PC-3 (cell line): ENCODE results near the gene NNMT. TPM values are rescaled to one million over a fixed set of nuclear protein-coding genes. Genes with fewer than 3 reads are reported as not detected.
A peak's percentile ranks its signal among the peaks of the same experiment; 100 is the strongest.
"Not testable (repeated sequence)": the region's sequence is repeated elsewhere in the genome, so short reads cannot be mapped to it uniquely, and the experiment has no call there.

Experiments
- ATAC-seq: fragments of 200-7000 bp; cut with Tn5 transposase; 2 replicates; pipeline ENCODE4 v1.9.1; 2020; ENCODE audit warnings: mild to moderate bottlenecking, moderate library complexity
- BruUV-seq: library from RNA; stranded (reverse); fragments of 400-500 nt; replicated peaks from 2 replicates; lab custom pipeline; 2021; lab: Mats Ljungman, UMichigan
- CTCF ChIA-PET: fragments of 300-600 bp; sonication (Branson Sonifier 250); formaldehyde crosslinking; loops from one replicate; lab custom pipeline; 2022; ENCODE audit warnings: antibody characterized with exemption; lab: Charles Lee
- POLR2A ChIA-PET: fragments of 300-600 bp; sonication (Branson Sonifier 250); formaldehyde crosslinking; loops from one replicate; lab custom pipeline; 2022; ENCODE audit warnings: antibody characterized with exemption; ENCODE audit not compliant: unreplicated experiment; lab: Charles Lee
- DNase-seq: peaks from one replicate; pipeline ENCODE4 v3.0.0-alpha.2; 2015
- H2AFZ ChIP-seq: fragments of 300-600 bp; sonication (generic); 2 replicates; pipeline ENCODE4 v1.6.0; 2016; ENCODE audit warnings: antibody characterized with exemption, low read length
- H3F3A ChIP-seq: fragments of 300-600 bp; sonication (generic); one replicate; pipeline ENCODE4 v1.6.0; 2017; ENCODE audit warnings: antibody characterized with exemption, low read length, control low read depth, mild to moderate bottlenecking; ENCODE audit not compliant: unreplicated experiment
- H3K27ac ChIP-seq: fragments of 300-600 bp; sonication (generic); 2 replicates; pipeline ENCODE4 v1.5.1; 2016; ENCODE audit warnings: mild to moderate bottlenecking, low read length
- H3K27me3 ChIP-seq: fragments of 300-600 bp; sonication (generic); 2 replicates; pipeline ENCODE4 v1.6.1; 2016; ENCODE audit warnings: low read length, mixed read lengths
- H3K36me3 ChIP-seq: fragments of 300-600 bp; sonication (generic); 2 replicates; pipeline ENCODE4 v1.6.1; 2016; ENCODE audit warnings: low read depth, mixed run types, low read length, mixed read lengths
- H3K4me1 ChIP-seq: fragments of 300-600 bp; sonication (generic); 2 replicates; pipeline ENCODE4 v1.5.1; 2016; ENCODE audit warnings: low read length; ENCODE audit not compliant: insufficient read depth
- H3K4me2 ChIP-seq: fragments of 300-600 bp; sonication (generic); 2 replicates; pipeline ENCODE4 v1.6.0; 2016; ENCODE audit warnings: low read length
- H3K4me3 ChIP-seq: fragments of 300-600 bp; sonication (generic); 2 replicates; pipeline ENCODE4 v1.5.1; 2016; ENCODE audit warnings: mild to moderate bottlenecking, low read length, mixed read lengths
- H3K79me2 ChIP-seq: fragments of 300-600 bp; sonication (generic); 2 replicates; pipeline ENCODE4 v1.6.1; 2017; ENCODE audit warnings: low read length, mixed read lengths
- H3K9ac ChIP-seq: fragments of 300-600 bp; sonication (generic); 2 replicates; pipeline ENCODE4 v1.6.0; 2016; ENCODE audit warnings: mild to moderate bottlenecking, low read length
- H3K9me2 ChIP-seq: fragments of 300-600 bp; sonication (generic); replicated peaks from 2 replicates; pipeline ENCODE4 v1.6.1; 2016; ENCODE audit warnings: mixed run types, low read length, mixed read lengths
- H3K9me3 ChIP-seq: fragments of 300-600 bp; sonication (generic); 2 replicates; pipeline ENCODE4 v1.6.1; 2016; ENCODE audit warnings: low read length, mixed read lengths
- H4K20me1 ChIP-seq: fragments of 300-600 bp; sonication (generic); 2 replicates; pipeline ENCODE4 v1.6.1; 2016; ENCODE audit warnings: low read length, mixed read lengths
- EZH2 ChIP-seq: fragments of 300-600 bp; sonication (generic); IDR thresholded peaks from one replicate; pipeline ENCODE4 v1.6.1; 2017; ENCODE audit warnings: antibody characterized with exemption, mild to moderate bottlenecking, low read length; ENCODE audit not compliant: unreplicated experiment
- EZH2phosphoT487 ChIP-seq: fragments of 300-600 bp; sonication (generic); IDR thresholded peaks from 2 replicates; pipeline ENCODE4 v1.6.1; 2018; ENCODE audit warnings: mild to moderate bottlenecking, antibody characterized with exemption, low read length, borderline replicate concordance
- intact Hi-C: fragments of 100-400 bp; cut with micrococcal nuclease; formaldehyde crosslinking; loops from 2 replicates; pipeline ENCODE4 v1.9.0; 2023
- total RNA-seq: library from RNA; depleted of rRNA; stranded (reverse); fragments of >200 nt; gene quantifications from 2 replicates; pipeline ENCODE4 v1.2.3, GENCODE V29; 2014
- TF ChIP-seq, protein P1 (sequence below): fragments of 300-600 bp; sonication (generic); conservative IDR thresholded peaks from 2 replicates; pipeline ENCODE4 v1.5.1; 2017; ENCODE audit warnings: antibody characterized with exemption, low read depth, mild to moderate bottlenecking, low read length

NNMT gene
- total RNA-seq, 1 experiment from 2014 or later: 23.3 TPM

DNA sequence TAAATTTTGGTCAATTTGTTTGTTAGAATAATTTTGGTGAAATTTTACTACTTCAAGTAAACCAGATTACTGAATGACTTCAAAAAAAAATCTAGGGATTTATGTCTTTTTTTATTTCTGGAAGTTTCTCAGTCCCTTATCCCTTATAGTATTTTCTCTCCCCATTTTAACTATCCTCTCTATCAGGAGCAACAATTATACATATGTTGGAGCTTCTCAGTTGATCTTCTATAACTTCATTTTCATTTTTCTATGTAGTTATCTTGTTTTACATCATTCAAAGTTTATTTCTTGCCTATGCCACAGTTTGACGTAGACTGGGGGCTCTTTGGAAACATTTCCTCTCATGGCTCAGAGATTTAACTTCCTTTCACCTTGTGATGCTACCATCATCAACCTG, 34.2 kb downstream of the NNMT start:
- intact Hi-C loops: no loop called here
- Histone ChIP-seq H3K27ac (no peak overlapping the region), H3K36me3 (no peaks in the 10 kb centered on the region), H3K79me2 (no peaks in the 10 kb centered on the region), H3K4me1 (no peaks in the 10 kb centered on the region), H3K9me2 (no peaks in the 10 kb centered on the region), H3K27me3 (no peaks in the 10 kb centered on the region), H3K9me3 (peaks cover 15% of the 10 kb centered on the region; the same call in 1 of the 2 replicates), H3F3A (no peaks in the 10 kb centered on the region), H2AFZ (no peak overlapping the region), H3K4me2 (no peak overlapping the region), H3K9ac (no peak overlapping the region), H3K4me3 (no peak overlapping the region), H4K20me1 (no peaks in the 10 kb centered on the region)
- ChIA-PET CTCF (no interaction called here), POLR2A (no interaction called here)
- ATAC-seq (no peak), DNase-seq (no peak)
- BruUV-seq: no TSS peak
- TF ChIP-seq EZH2: no peak
- TF ChIP-seq, protein P1, sequence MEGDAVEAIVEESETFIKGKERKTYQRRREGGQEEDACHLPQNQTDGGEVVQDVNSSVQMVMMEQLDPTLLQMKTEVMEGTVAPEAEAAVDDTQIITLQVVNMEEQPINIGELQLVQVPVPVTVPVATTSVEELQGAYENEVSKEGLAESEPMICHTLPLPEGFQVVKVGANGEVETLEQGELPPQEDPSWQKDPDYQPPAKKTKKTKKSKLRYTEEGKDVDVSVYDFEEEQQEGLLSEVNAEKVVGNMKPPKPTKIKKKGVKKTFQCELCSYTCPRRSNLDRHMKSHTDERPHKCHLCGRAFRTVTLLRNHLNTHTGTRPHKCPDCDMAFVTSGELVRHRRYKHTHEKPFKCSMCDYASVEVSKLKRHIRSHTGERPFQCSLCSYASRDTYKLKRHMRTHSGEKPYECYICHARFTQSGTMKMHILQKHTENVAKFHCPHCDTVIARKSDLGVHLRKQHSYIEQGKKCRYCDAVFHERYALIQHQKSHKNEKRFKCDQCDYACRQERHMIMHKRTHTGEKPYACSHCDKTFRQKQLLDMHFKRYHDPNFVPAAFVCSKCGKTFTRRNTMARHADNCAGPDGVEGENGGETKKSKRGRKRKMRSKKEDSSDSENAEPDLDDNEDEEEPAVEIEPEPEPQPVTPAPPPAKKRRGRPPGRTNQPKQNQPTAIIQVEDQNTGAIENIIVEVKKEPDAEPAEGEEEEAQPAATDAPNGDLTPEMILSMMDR: no peak
- no peak for TF ChIP-seq EZH2phosphoT487

DNA sequence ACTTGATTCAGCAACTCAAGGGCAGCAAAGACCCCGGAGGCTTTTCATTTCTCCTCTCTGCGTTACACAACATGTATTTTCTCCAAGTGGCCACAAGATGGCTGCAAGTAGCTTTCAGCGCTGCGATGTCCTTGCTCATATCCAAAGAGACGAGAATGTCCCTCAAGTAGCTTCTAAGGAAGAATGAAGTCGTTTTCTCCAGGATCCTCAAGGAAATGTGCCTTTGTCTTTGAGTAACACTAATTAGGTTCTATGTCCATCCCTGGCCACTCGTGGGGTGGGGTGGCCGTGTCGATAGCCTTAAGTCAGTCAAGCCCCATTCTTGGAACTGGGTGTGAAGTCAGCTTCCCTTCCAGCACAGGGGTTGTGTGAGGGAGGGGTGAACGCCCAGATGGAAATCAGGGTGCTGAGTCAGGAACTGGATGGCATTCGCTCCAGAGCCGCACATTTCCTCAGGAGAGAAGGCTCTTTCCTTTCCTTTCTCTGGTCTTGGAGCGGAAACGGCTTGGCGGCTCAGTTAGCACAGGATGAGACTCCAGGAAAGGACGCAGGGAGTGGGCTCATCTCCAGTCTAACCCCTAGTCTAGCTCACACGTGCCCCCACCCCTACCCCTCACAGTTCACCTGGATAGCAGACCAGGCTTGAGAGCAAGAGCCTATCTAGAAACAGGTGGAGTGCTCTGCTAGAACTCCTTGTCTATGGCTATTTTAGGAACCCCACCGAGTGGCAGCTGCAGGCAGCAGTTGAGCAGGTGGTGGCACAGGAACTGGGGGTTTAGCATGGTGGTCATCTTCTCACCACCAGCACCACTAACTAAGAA, 44.3 kb downstream of the NNMT start:
- ChIA-PET CTCF (interaction anchor here (0.6 kb wide), 3 partner anchors 32 to 345 kb away, joined by 3 to 4 read pairs (median 3); no protein-coding TSS in a partner anchor), POLR2A (no interaction called here)
- no TSS peak for BruUV-seq
- ATAC-seq (peak; percentile 92), DNase-seq (peak; percentile 85)
- peak overlapping the region; percentile 54; the same call in 1 of the 2 replicates for H3K4me3 ChIP-seq
- no peaks in the 10 kb centered on the region for H3K9me2 ChIP-seq
- no peak overlapping the region for H3K9ac ChIP-seq
- intact Hi-C loops: loop anchor here (1.0 to 5.0 kb wide), 4 partner anchors 60 to 422 kb away; no protein-coding TSS in a partner anchor
- peak overlapping the region; percentile 81 for H3K4me2 ChIP-seq
- no peaks in the 10 kb centered on the region for H3F3A ChIP-seq
- H3K27me3 ChIP-seq: no peaks in the 10 kb centered on the region
- peaks cover 6% of the 10 kb centered on the region; the same call in 1 of the 2 replicates for H3K4me1 ChIP-seq
- no peak overlapping the region for H3K27ac ChIP-seq
- no peaks in the 10 kb centered on the region for H3K79me2 ChIP-seq
- peak overlapping the region; percentile 79 for H2AFZ ChIP-seq
- H3K9me3 ChIP-seq: no peaks in the 10 kb centered on the region
- H4K20me1 ChIP-seq: no peaks in the 10 kb centered on the region
- no peak for TF ChIP-seq EZH2phosphoT487
- no peak for TF ChIP-seq EZH2
- TF ChIP-seq, protein P1: peak; percentile 94
- H3K36me3 ChIP-seq: no peaks in the 10 kb centered on the region

DNA sequence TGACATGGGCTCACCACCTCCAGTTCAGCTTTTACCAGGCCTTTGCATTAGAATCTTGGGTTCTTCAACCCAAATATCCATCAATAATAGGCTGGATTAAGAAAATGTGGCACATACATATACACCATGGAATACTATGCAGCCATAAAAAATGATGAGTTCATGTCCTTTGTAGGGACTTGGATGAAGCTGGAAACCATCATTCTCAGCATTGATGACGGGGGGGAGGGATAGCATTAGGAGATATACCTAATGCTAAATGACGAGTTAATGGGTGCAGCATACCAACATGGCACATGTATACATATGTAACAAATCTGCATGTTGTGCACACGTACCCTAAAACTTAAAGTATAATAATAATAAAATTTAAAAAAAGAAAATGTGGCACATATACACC, 45.5 kb downstream of the NNMT start:
- H3K9me2 ChIP-seq, H3F3A ChIP-seq, H3K36me3 ChIP-seq, H3K27ac ChIP-seq, H4K20me1 ChIP-seq, ATAC-seq, DNase-seq, H3K79me2 ChIP-seq, H3K9me3 ChIP-seq, H3K4me3 ChIP-seq, H2AFZ ChIP-seq, POLR2A ChIA-PET, BruUV-seq, CTCF ChIA-PET, H3K9ac ChIP-seq, H3K27me3 ChIP-seq, H3K4me1 ChIP-seq, H3K4me2 ChIP-seq: not testable (repeated sequence)
- intact Hi-C loops: loop anchor here (5.0 kb wide), 1 partner anchor 246 kb away; no protein-coding TSS in a partner anchor
